Activated CD4-positive, alpha-beta T cell treated with anti-CD3 and anti-CD28 coated beads for 4 hours (primary cell): ENCODE measurements around the gene AAGAB.
"Not testable (repeated sequence)": the region's sequence is repeated elsewhere in the genome, so short reads cannot be mapped to it uniquely, and the experiment has no call there.

Source experiments
- DNase-seq, 2 donors: peaks; one replicate each; pipeline ENCODE4 v3.0.0-alpha.2; 2020

AAGAB gene

DNA sequence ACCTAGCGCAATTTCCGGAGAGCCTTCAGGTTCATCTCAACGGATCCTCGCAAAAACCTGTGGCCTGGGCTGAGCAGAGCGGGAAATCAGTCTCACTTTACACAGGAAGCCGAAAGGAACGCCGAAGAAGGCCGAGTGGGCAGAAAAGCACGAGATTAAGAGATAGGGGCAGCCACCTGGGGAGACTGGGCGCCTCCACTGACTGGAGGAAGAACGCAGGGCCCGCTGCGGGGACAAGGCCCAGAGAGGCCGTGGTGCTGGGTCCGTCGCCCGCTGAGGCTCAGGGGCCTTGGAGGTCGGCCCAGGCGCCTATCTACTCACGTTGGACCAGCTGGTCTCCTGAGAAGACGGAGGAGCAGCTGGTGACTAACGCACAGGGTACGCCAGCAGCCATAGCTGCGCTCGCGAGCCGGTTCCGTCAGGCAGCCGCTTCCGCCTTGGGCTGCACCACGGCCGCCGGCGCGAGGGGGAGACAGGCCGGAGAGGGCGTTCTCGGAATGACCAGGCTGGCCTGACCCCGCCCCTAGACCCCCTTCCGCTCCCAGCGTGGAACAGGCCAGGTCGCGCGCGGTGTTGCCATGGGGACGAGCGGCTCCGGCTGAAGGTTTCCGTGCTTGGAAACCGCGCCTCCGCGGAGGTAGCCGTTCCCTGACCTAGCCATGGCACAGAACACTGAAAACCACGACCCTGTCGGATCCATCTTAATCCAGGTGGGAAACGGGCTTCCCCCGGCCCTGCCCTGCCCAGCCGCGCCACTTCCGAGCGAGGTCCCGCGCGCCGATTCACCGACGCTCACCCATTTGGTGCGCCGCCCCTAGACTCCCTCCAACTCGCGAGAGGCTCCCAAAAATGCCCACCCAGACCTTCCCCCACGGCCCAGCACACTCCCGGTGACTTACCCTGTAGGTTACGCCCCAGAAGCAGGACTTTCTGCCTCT is at the start of gene AAGAB, which contains the start of gene IQCH:
Gene AAGAB (minus strand): TSS at position 424 of the 938 bp plus-strand sequence. CDS start 30 bp downstream, at position 394.
Gene IQCH (plus strand): TSS at position 549 of the 938 bp plus-strand sequence. CDS start 111 bp downstream, at position 660.
- DNase-seq = peak; percentile 96 to 97

DNA sequence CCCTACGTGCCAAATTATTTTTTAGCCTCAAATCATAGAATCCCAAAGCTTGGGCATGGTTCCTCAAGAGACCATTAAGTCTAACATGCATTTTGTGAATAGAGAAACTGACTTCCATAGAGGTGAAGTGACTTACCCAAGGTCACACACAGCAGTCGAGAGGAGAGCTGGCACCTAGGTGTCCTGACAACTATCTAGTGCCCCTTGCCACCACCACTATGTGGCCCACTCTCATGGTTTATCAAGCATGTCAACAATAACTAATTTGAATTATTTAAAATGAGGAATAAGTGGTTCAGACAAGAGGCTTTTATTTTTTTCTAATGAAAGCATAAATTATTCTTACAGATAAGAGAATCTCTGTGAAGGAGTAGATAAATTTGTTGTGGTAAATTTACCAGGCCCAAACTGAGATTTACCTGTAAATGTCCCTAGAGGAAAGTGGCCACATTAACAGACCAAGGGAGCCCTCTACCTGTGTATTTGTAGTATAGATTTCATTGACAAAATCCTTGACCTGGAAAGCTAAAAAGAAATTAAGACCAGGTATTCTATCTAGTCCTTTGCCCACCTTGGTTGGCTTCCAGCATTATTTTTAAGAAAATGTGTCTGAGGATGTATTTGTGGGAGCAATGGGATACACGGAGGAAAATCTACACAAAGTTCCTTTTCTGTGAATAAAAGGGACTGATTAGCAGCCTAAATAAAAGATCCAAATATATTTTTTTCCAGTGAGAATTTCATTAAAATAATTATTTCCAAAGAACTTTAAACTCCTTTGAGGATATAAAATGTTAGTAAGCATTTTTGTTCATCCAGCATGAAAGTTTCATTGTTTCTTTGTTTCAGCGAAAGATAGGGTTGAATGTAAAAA is 49.3 kb upstream of the AAGAB start:
- peak; percentile 25 for DNase-seq

- DNase-seq = no peak
Observed at GRCh38 chr15:67300266-67301025, 46.0 kb upstream of the AAGAB start.

- no peak for DNase-seq
Observed at GRCh38 chr15:67296684-67297083, 42.2 kb upstream of the AAGAB start.

DNA sequence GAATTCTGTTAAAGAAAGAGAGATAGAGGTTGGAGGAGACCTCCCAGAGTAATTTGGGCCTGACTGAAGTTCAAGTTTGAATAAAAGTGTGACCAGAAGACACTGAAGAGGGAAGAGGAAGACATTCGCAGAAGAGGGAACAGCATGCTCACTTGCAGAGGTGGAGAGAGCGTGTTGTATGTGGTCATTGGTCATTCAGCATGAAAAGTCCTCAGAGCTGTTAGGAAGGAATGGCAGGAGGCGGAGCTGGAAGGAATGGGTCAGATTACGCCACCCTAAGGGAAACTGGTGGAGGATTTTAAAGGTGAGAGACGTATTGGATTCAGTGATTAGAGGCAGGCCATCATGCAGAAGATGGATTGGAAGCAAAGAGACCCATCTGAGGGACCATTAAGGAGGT is 41.7 kb upstream of the AAGAB start:
- no peak for DNase-seq

GRCh38 chr15:67290319-67290718 is 35.9 kb upstream of the AAGAB start:
- DNase-seq = no peak

DNA sequence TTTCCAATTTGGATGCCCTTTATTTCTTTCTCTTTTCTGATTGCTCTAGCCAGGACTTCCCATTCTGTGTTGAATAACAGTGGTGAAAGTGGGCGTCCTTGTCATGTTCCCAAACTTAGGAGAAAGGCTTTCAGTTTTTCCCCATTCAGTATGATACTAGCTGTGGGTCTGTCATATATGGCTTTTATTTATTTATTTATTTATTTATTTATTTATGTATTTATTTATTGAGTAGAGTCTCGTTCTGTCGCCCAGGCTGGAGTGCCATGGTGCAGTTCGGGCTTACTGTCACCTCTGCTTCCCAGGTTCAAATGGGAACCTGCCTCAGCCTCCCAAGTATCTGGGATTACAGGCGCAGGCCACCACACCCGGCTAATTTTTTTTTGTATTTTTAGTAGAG is 31.9 kb upstream of the AAGAB start:
- DNase-seq = not testable (repeated sequence)

- not testable (repeated sequence) for DNase-seq
Observed at GRCh38 chr15:67285625-67286024, 31.2 kb upstream of the AAGAB start.

DNA sequence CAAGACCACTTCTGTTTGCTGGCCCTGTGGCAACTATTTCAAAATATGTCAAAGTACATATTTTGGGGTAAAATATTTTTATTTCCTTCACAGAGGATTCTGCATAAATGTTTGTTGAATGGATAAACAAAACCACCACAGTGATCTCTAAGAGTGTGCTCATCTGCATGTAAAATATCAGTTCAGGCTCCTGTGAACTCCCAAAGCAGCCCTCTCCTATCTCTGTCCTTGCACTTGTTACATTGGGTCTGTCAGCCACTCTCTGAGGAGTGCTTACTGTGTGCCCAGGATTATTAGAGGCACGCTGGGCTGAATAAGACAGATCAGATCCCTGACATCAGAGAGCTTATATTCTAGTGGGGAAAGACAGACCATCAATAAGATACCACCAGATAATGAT is 27.3 kb upstream of the AAGAB start:
- no peak for DNase-seq

DNA sequence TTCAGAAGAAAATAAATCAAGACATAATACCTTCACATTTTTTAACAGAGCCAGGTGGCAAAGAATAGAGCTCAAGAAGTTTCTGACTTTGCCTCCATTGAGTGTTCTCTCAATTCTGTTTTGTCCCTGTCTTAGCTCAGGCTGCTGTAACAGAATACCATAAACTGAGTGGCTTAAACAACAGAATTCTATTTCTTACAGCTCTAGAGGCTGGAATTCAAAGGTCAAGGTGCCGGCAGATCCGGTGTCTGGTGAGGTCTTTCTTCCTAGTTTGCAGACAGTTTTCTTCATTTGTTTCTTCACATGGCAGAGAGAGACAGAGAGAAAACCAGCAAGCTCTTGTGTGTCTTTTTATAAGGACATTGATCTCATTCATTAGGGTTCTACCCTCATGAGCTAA is 25.8 kb upstream of the AAGAB start:
- DNase-seq = no peak

- DNase-seq = no peak
Observed at GRCh38 chr15:67276666-67277065, 22.2 kb upstream of the AAGAB start.

DNA sequence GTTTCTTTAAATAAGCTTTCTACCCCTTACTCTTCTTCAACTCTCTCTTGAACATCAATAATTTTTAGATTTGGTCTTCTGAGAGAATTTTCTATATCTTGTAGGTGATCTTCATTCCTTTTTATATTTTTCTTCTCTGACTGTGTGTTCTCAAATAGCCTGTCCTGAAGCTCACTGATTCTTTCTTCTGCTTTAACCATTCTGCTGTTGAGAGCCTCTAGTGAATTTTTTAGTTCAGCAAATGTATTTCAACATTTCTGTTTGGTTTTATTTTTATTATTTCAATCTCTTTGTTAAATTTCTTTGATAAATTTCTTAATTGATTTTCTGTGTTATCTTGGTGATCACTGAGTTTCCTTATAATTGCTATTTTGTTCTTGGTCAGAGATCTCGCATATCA is 19.8 kb upstream of the AAGAB start:
- DNase-seq = no peak

GRCh38 chr15:67267951-67268941 is 13.8 kb upstream of the AAGAB start:
- DNase-seq = no peak

DNA sequence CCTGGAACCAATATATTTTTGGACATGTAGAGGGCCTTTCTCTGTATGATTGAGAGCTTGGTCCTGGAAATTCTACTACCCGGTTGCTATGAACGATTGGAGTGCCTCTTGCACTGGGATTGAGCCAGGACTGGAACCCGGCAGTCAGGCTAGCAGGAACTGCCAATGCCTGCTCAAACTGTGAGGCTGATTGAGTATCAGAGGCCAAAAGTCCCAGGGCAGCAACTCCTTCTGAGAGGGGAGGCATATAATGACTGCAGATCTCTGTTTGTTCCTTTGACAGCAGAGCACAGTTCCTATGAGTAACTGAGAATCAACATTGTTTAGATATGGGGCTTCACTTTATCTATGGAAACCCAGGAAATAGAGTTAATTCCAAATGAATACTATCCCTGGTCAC is 13.0 kb upstream of the AAGAB start:
- DNase-seq = no peak

- no peak for DNase-seq
Observed at GRCh38 chr15:67266870-67267269, 12.4 kb upstream of the AAGAB start.

DNA sequence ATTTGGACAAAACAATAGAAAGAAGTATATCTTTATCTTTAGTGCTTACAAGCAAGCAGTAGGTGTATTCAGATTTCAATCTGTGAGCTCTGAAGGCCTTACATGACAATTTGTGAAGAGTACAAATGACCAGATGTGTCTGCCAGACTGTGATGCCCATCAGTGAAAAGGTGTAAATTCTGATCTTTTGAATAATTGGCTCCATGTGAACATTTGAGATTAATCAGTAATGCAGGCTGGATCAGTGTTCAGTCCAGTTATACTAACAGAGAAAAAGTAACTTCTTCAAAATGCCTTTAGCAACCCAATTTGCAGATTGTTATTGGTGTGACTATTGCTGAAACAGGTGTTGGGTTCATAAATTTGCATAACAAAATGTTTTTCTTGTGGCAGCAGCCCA is 5.3 kb upstream of the AAGAB start:
- no peak for DNase-seq

DNA sequence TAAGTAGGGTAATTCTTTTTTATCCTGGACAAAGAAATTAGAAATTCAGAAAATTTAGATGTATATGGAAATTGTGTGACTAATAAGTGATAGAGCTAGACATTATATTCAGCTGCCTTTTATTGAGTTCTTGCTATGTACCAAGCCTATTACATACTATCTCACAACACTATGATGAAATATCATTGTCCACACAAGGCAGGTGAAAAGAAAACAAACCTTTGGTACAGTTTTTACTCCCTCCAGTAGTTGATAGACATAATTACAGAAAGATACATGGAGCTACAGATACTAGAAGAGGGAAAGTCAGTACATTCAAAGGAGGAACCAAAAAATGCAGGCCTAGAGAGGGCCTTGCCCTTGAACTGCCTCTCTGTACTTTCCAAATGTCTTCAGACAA is 4.9 kb upstream of the AAGAB start:
- DNase-seq = no peak

DNA sequence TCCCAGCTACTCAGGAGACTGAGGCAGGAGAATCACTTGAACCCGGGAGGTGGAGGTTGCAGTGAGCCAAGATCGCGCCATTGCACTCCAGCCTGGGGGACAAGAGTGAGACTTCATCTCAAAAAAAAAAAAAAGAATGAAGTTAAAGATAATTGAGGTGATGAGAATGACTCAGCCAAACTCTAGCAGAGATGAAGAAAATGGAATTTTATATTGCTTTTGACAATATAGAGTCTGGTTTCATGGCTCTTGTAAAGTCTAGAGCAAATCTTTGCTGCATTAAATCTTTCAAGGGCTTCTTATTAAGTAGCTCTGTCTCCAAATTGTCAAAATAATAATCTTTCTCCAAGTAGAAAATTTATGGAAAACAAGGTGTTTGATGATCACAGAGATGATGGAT is 4.0 kb upstream of the AAGAB start:
- not testable (repeated sequence) for DNase-seq

GRCh38 chr15:67256051-67256450 is 1.6 kb upstream of the AAGAB start:
- no peak for DNase-seq

GRCh38 chr15:67253549-67254237 is 768 bp downstream of the AAGAB start:
- DNase-seq = no peak

DNA sequence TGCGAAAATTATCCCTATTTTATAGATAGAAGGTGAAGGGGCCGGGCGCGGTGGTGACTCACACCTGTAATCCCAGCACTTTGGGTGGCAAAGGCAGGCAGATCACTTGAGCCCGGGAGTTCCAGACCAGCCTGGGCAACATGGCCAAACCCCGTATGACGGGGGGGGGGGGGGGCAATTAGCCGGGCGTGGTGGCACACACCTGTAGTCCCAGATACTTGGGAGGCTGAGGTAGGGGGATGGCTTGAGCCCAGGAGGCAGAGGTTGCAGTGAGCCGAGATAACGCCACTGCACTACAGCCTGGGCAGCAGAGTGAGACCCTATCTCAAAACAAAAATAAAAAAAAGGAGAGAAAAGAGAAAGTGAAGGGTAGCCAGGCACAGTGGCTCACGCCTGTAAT is 1.4 kb downstream of the AAGAB start:
- no peak for DNase-seq
